Osteoblast (primary cell): ENCODE results near the gene MMP28. TPM values are rescaled to one million over a fixed set of nuclear protein-coding genes. Genes with fewer than 3 reads are reported as not detected.
A peak's percentile ranks its signal among the peaks of the same experiment; 100 is the strongest.

Experiments used
- DNase-seq: peaks from one replicate; pipeline ENCODE4 v3.0.0; 2011; ENCODE audit warnings: low spot score, mixed read lengths; ENCODE audit not compliant: insufficient read length; ENCODE audit errors: missing footprints
- H2AFZ ChIP-seq: 2 replicates; pipeline ENCODE4 v1.6.0; 2011; ENCODE audit warnings: mild to moderate bottlenecking, low read length
- H3K27ac ChIP-seq: 2 replicates; pipeline ENCODE4 v1.5.1; 2011; ENCODE audit warnings: mild to moderate bottlenecking, low read depth, low read length, moderate library complexity
- H3K27me3 ChIP-seq: 2 replicates; pipeline ENCODE4 v1.6.0; 2012; ENCODE audit warnings: mild to moderate bottlenecking, control low read depth, inconsistent platforms, low read length, moderate library complexity; ENCODE audit not compliant: insufficient read depth
- H3K36me3 ChIP-seq: 2 replicates; pipeline ENCODE4 v1.5.1; 2011; ENCODE audit warnings: mild to moderate bottlenecking, low read length, control low read depth, moderate library complexity; ENCODE audit not compliant: insufficient read depth
- H3K4me1 ChIP-seq: 2 replicates; pipeline ENCODE4 v1.5.1; 2011; ENCODE audit warnings: mild to moderate bottlenecking, low read length, control low read depth, moderate library complexity; ENCODE audit not compliant: insufficient read depth
- H3K4me2 ChIP-seq: 2 replicates; pipeline ENCODE4 v1.6.0; 2011; ENCODE audit warnings: mild to moderate bottlenecking, low read length; ENCODE audit not compliant: insufficient read depth
- H3K4me3 ChIP-seq: fragments of 200-600 bp; sonication (generic); 3 replicates; pipeline ENCODE4 v1.5.1; 2012; ENCODE audit warnings: mild to moderate bottlenecking, low read length, inconsistent platforms; ENCODE audit not compliant: insufficient read depth
- H3K79me2 ChIP-seq: 2 replicates; pipeline ENCODE4 v1.6.0; 2012; ENCODE audit warnings: mild to moderate bottlenecking, low read length, control low read depth, inconsistent platforms; ENCODE audit not compliant: insufficient read depth
- H3K9me3 ChIP-seq: 2 replicates; pipeline ENCODE4 v1.5.1; 2011; ENCODE audit warnings: low read depth, low read length, control low read depth
- H4K20me1 ChIP-seq: 2 replicates; pipeline ENCODE4 v1.6.0; 2012; ENCODE audit warnings: mild to moderate bottlenecking, low read length, control low read depth; ENCODE audit not compliant: insufficient read depth
- CTCF ChIP-seq: IDR thresholded peaks from 2 replicates; pipeline ENCODE4 v1.5.1; 2011; ENCODE audit warnings: mild to moderate bottlenecking, low read depth, low read length, moderate library complexity; ENCODE audit errors: extremely low read depth
- total RNA-seq: library from RNA; depleted of rRNA; stranded (reverse); fragments of >200 nt; gene quantifications from 2 replicates; pipeline ENCODE4 v1.2.3, GENCODE V29; 2012

Gene MMP28
- total RNA-seq, 1 donor = 1.8 TPM

GRCh38 chr17:35774499-35774898 is 20.9 kb downstream of the MMP28 start:
- H2AFZ ChIP-seq = peak overlapping the region; percentile 76

GRCh38 chr17:35773679-35774425 is 21.6 kb downstream of the MMP28 start:
- Histone ChIP-seq H3K4me3 (no peak overlapping the region), H3K36me3 (no peaks in the 10 kb centered on the region), H4K20me1 (no peaks in the 10 kb centered on the region), H3K79me2 (no peaks in the 10 kb centered on the region), H2AFZ (peak overlapping the region; percentile 76), H3K9me3 (no peaks in the 10 kb centered on the region), H3K4me2 (no peak overlapping the region), H3K27ac (no peak overlapping the region), H3K4me1 (peaks cover 32% of the 10 kb centered on the region), H3K27me3 (peaks cover 5% of the 10 kb centered on the region)
- no peak for TF ChIP-seq CTCF
- DNase-seq = peak; percentile 84

More at GRCh38 chr17:35774499-35774898, 20.9 kb downstream of the MMP28 start:
- Histone ChIP-seq H3K4me2 (no peak overlapping the region), H3K36me3 (no peaks in the 10 kb centered on the region), H3K79me2 (no peaks in the 10 kb centered on the region), H4K20me1 (no peaks in the 10 kb centered on the region), H3K4me3 (no peak overlapping the region), H3K27ac (no peak overlapping the region), H3K27me3 (peaks cover 12% of the 10 kb centered on the region), H3K9me3 (no peaks in the 10 kb centered on the region), H3K4me1 (peaks cover 36% of the 10 kb centered on the region)
- no peak for TF ChIP-seq CTCF
- peak; percentile 95 for DNase-seq

GRCh38 chr17:35773129-35773528 is 22.3 kb downstream of the MMP28 start:
- TF ChIP-seq CTCF = no peak
- no peak overlapping the region for H3K4me3 ChIP-seq
- H3K9me3 ChIP-seq = no peaks in the 10 kb centered on the region
- peaks cover 25% of the 10 kb centered on the region for H3K4me1 ChIP-seq
- H2AFZ ChIP-seq = no peak overlapping the region
- DNase-seq = peak; percentile 73
- no peak overlapping the region for H3K27ac ChIP-seq
- H3K36me3 ChIP-seq = no peaks in the 10 kb centered on the region
- no peaks in the 10 kb centered on the region for H4K20me1 ChIP-seq
- no peaks in the 10 kb centered on the region for H3K79me2 ChIP-seq
- no peak overlapping the region for H3K4me2 ChIP-seq
- H3K27me3 ChIP-seq = peaks cover 4% of the 10 kb centered on the region

GRCh38 chr17:35769895-35770486 is 25.4 kb downstream of the MMP28 start:
- no peak for TF ChIP-seq CTCF
- Histone ChIP-seq H3K27ac (no peak overlapping the region), H3K4me2 (no peak overlapping the region), H3K36me3 (no peaks in the 10 kb centered on the region), H3K9me3 (no peaks in the 10 kb centered on the region), H2AFZ (no peak overlapping the region), H3K4me3 (no peak overlapping the region), H3K4me1 (peaks cover 14% of the 10 kb centered on the region), H4K20me1 (no peaks in the 10 kb centered on the region), H3K27me3 (peaks cover 20% of the 10 kb centered on the region), H3K79me2 (no peaks in the 10 kb centered on the region)
- peak; percentile 23 for DNase-seq
